NCI-H2029 (cell line): ENCODE data around the gene ICE2.

Experiments used
- DNase-seq: peaks from one replicate; lab custom pipeline; 2025; lab: John Stamatoyannopoulos, UW

Gene ICE2

DNA sequence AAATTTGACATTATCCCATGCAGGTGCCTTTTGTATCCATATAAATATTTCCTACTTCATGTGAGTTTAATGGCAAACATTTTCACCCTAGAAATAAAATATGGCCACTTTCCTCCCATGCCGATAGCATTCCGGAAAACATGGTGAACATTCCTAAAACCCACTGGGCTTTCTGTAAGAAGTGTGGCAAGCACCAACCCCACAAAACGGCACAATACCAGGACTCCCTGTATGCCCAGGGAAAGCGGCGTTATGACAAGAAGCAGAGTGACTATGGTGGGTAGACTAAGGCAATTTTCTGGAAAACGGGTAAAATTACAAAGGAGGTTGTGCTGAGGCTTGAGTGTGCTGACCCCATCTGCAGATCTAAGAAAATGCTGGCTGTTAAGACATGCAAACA lies 88.7 kb downstream of the ICE2 start:
- no peak for DNase-seq

DNA sequence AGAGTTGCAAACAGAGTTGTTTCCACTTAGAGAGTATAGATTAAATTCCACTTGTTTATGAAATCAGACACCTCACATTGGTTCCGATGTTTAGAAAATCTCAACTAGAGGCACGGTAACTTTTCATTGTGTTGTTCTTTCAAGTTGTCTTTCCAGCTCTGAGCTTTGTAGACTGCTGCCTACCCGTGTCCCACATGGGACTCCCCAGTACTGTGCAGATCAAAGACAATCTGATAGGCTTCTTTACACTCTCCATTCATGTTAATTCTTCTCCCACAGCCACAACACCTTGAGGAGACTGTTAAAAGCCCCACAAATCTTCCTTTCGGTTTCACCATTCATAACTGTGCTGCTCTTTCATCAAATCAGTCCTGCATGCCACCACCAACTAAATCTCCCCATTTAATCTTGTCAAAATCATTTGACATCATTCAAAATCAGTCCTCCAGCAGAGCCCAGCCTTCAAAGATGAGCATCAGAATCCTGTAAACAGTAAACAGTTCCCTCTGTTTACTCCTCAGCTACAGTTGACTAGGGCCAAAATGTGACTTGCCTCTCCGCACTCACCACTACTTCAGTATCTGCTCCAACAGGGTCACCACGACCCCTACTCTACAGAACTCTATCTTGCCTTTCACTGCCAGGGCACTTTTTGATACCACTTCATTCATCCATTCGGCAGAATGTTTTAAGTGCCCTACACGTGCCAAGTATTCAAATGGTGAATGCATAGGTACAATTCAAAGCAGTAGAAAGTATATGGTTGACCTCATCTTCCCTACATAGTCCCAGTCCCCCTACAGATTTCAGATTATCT lies 89.5 kb downstream of the ICE2 start:
- DNase-seq: no peak

DNA sequence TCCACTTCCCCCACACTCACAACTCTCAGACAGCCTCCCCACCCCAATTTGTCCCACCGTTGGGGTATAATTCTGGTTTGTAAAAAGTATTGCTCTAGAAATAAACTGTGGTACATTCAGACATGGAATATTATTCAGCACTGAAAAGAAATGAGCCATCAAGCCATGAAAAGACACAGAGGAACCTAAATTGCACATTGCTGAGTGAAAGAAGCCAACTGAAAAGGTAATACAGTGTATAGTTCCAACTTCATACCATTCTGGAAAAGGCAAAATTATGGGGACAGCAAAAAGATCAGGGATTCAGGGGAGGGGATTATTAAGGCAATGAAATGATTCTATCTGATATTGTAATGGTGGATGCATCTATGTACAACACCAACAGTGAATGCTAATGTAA lies 91.6 kb downstream of the ICE2 start:
- DNase-seq: no peak

GRCh38 chr15:60386615-60387014 lies 92.3 kb downstream of the ICE2 start:
- no peak for DNase-seq

- DNase-seq: no peak
These were observed 93.1 kb downstream of the ICE2 start for GRCh38 chr15:60385620-60386552.

GRCh38 chr15:60384526-60385126 lies 94.3 kb downstream of the ICE2 start:
- DNase-seq: no peak

GRCh38 chr15:60384053-60384452 lies 94.9 kb downstream of the ICE2 start:
- no peak for DNase-seq

DNA sequence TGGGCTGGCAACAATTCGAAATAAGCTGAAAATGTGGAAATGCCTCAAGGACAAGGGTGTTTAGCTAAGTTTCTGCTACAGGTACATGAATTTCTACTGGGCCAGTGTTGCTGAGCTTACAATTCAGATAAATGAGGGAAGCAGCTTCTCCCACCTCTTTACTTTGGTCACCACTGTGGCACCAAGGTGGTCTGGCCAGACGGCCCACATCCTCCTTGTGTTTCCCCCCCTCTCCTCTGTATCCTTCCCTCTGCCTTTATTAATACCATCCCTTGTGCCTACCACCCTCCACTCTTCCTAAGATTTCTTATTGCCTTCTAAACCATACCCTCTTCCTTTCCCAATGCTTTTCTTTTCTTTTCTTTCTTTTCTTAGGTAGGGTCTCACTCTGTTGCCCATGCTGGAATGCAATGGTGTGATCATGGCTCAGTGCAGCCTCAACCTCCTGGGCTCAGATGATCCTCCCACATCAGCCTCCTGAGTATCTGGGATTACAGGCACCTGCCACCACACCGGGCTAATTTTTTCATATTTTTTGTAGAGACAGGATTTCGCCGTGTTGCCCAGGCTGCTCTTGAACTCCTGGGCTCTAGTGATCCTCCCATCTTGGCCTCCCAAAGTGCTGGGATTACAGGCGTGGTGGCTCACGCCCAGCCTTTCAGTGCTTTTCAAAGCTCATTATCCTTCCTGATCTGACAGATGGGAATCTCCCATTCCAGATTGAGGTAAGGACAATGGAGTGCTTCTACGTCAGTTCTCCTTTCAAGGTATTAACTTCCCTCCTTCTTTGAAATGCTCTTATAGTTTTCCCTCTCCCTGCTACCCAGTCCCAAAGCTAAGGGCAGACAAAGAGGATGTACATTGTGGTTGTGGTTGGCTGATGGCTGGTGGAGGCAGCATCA lies 95.9 kb downstream of the ICE2 start:
- no peak for DNase-seq

DNA sequence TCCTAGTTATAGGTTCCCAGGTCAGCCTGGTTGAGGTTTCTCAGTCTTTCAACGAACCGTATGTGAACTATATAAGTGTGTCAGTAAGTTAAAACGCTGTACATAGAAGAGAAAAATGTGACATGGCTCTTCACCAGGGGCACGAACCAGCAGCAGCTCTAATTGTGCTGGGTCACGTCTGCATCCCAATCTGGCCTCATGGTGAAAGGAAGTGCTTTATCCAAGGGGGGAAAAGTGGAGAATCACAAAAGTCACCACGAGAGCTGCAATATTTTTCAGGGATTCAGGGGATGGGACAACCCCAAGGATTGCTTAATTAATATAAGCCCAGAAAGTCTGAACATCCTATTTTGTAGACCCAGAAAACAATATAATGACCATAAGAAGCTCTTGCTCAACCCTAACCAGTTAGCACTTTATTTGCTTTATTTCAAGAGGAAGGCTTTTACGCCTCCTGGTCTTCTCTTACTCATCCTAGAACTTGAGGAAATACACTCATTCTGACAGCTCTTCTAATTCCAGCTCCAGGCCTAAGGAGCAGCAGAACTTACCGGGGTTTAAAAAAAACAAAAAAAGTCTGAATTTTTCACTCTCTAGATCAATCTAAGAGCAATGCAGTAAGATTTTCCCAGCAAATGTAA lies 97.7 kb downstream of the ICE2 start:
- DNase-seq: no peak

DNA sequence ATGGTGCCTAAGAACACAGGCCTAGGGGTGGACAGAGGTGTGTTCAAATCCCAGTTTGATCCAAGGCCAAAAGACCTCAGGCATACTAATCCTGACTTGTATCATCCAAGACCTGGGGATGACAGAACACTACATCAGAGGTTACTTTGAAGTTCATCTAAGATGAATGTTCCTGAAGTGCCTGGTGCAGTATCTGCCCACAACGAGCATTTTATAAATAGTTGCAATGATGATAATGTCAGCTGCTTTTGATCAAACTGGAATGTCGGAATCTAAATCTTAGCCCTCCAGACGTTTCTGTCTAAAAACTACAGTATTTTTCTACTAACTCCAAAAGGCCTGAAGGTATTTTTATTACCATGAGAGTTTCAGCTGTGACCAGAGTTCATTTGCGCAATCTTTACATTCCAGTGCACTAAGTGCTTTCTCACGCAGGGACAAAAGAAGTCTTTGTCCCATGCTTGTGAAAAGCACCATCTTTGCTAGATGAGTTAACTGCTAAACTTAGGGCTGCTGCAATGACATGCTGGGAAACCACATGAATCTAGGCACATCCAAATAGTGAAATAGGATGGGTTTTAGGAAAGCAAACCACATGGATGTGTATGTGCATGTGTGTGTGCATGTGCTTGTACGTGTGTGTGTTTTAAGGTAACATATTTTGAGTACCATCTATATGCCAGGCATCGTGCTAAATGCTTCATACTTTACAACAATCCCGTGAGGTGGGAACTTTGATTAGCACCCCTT lies 99.2 kb downstream of the ICE2 start:
- DNase-seq: no peak

DNA sequence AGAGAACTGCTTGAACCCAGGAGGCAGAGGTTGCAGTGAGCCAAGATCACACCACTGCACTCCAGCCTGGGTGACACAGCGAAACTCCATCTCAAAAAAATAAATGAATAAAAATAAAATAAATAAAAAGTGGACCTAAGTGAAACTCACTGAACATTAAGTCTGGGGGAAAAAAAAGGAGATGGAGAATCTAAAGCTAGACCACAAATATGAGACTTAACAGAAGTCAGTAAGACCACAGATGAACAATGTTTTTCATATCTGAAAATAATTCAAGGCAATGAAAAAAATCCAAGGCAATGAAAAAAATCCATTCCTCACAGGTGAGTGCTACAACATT lies 99.8 kb downstream of the ICE2 start:
- no peak for DNase-seq

GRCh38 chr15:60376677-60377095 lies 102.3 kb downstream of the ICE2 start:
- DNase-seq: peak; percentile 69

DNA sequence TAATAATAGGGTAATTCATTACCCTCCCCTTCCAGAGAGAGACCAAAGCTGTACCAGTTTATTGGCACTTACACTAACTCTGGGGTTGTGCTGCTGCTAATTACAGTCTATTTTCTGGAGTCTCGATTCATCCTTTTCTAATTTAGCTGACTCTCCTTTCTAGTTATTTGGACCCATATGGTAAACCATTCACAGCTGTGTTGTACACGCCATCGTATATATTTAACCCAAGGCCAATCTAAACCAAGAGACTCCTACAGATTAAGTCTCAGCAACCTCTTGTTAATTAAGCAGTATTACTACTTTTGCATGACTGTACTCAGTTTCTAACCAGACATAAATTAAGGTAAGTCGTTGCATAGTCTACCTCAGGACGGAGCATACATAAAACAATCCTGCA lies 103.6 kb downstream of the ICE2 start:
- no peak for DNase-seq

GRCh38 chr15:60374628-60375081 lies 104.3 kb downstream of the ICE2 start:
- peak; percentile 74 for DNase-seq

DNA sequence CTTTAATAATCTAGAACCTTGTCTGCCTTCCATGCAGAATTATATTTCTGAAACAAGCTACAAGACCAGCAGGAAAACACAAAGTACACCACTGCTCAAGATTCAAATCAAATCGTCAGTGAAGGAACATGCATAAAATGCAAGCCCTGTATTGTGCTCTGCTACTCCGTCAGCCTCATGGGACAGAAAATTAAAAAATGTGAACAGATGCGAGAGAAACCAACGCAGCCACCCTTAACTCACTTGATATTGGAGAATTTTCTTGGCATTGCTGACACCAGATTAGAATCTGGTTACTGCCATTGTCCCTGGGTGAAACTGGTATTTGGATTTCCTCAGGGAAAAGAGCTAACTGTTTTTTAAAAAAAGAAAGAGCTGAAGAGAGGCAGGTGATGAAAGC lies 104.7 kb downstream of the ICE2 start:
- no peak for DNase-seq

DNA sequence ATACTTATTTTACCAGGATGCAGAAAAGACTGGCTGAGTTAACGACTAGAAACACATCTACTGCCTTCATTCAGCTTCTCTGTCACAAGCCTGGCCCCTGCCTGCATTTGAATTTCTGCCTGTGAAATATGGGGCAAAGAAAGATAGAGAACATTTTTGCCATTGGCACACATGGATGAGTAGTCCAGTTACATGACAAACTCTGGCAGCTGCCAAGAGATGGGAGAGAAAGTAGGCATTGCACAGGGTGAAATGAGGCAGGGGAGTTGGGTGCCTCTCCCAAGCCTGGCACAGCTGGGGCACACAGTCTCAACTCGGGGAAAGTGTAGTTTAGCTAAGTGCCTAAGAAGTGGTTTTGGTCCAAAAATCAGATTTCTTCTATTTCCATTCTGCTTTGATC lies 105.2 kb downstream of the ICE2 start:
- no peak for DNase-seq

DNA sequence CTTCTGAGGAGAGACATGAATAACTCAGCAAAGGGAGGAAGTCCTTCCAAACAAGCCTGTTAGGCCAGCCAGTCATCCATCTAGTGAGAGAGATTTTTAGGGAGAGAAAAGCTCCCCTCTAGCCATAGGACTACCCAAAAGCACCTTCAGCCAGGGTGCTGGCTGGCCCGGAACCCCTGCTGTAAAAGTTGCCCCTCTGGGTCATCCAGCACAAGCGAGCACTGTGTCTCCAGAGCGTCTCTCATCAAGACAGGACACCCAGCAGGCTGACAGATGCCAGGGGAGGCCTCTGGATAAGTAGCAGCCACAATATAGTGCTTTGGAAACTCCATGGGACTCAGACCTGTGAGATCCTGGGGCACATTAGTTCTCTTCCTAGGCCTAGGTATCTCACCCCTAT lies 105.6 kb downstream of the ICE2 start:
- no peak for DNase-seq

GRCh38 chr15:60372756-60373155 lies 106.2 kb downstream of the ICE2 start:
- DNase-seq: no peak

GRCh38 chr15:60372227-60372626 lies 106.7 kb downstream of the ICE2 start:
- DNase-seq: no peak
